Endodermal cell (in vitro differentiated cells): ENCODE results near the gene RHOT1. TPM values are rescaled to one million over a fixed set of nuclear protein-coding genes. Genes with fewer than 3 reads are reported as not detected.
"Not testable (repeated sequence)": the region's sequence is repeated elsewhere in the genome, so short reads cannot be mapped to it uniquely, and the experiment has no call there.

Experiments
- DNase-seq: peaks from one replicate; pipeline ENCODE4 v3.0.0-alpha.2; 2017
- H3K27ac ChIP-seq: 2 replicates; pipeline ENCODE4 v1.5.1; 2013; ENCODE audit warnings: mild to moderate bottlenecking, low read depth, low read length, moderate library complexity
- H3K27me3 ChIP-seq: 2 replicates; pipeline ENCODE4 v1.6.1; 2013; ENCODE audit warnings: mild to moderate bottlenecking, low read length, moderate library complexity; ENCODE audit not compliant: insufficient read depth, control insufficient read depth, poor library complexity, severe bottlenecking
- H3K36me3 ChIP-seq: 2 replicates; pipeline ENCODE4 v1.7.0; 2013; ENCODE audit warnings: mild to moderate bottlenecking, low read length, moderate library complexity; ENCODE audit not compliant: control insufficient read depth, insufficient read depth
- H3K4me1 ChIP-seq: one replicate; pipeline ENCODE4 v1.7.0; 2013; ENCODE audit warnings: low read length; ENCODE audit not compliant: control insufficient read depth, insufficient read depth
- H3K4me3 ChIP-seq: 2 replicates; pipeline ENCODE4 v1.5.1; 2013; ENCODE audit warnings: mild to moderate bottlenecking, low read length, moderate library complexity
- H3K9ac ChIP-seq: 2 replicates; pipeline ENCODE4 v1.6.1; 2013; ENCODE audit warnings: mild to moderate bottlenecking, low read length, moderate library complexity; ENCODE audit not compliant: poor library complexity, severe bottlenecking; ENCODE audit errors: extremely low read depth
- H3K9me3 ChIP-seq: 2 replicates; pipeline ENCODE4 v1.6.1; 2013; ENCODE audit warnings: mild to moderate bottlenecking, low read length, moderate library complexity; ENCODE audit not compliant: control insufficient read depth
- H3K27ac Mint-ChIP-seq: 2 replicates; pipeline ENCODE4 v1.8.0; 2020; ENCODE audit warnings: mixed read lengths
- H3K27me3 Mint-ChIP-seq: 2 replicates; pipeline ENCODE4 v1.8.0; 2021; ENCODE audit warnings: mild to moderate bottlenecking, mixed read lengths; ENCODE audit not compliant: insufficient read depth
- H3K36me3 Mint-ChIP-seq: 2 replicates; pipeline ENCODE4 v1.8.0; 2020; ENCODE audit warnings: low read depth, mixed read lengths
- H3K4me1 Mint-ChIP-seq: 2 replicates; pipeline ENCODE4 v1.8.0; 2020; ENCODE audit warnings: mixed read lengths
- H3K4me3 Mint-ChIP-seq: 2 replicates; pipeline ENCODE4 v1.8.0; 2020; ENCODE audit warnings: mild to moderate bottlenecking, moderate library complexity, mixed read lengths
- H3K9me3 Mint-ChIP-seq: 2 replicates; pipeline ENCODE4 v1.8.0; 2020; ENCODE audit warnings: mild to moderate bottlenecking, mixed read lengths
- WGBS, 2 experiments: methylation state at CpG; one replicate each; pipeline versions ENCODE4 v1.1.5 to v1.1.7; 2013; ENCODE audit warnings: missing lambda C conversion rate in 2 of 2, mixed read lengths in 1 of 2; ENCODE audit not compliant: insufficient coverage in 1 of 2, insufficient read length in 1 of 2; 5-methylcytosine and 5-hydroxymethylcytosine counted together
- total RNA-seq, 2 donors: library from RNA; stranded (reverse); fragmentation: NEBNext Ultra II Directional in 1 of 2; extraction: Animal tissue kit (Norgen Biotek cat#: 25700) in 1 of 2; gene quantifications; 2 replicates in 1 of 2; 3 replicates in 1 of 2; pipeline ENCODE4 v1.2.1, GENCODE V29; 2021
- TF ChIP-seq, protein P1 (sequence below): fragments of 200-600 bp; sonication (generic); conservative IDR thresholded peaks from 2 replicates; pipeline ENCODE4 v1.5.0; 2021; ENCODE audit warnings: antibody characterized with exemption, mild to moderate bottlenecking

The RHOT1 gene
- total RNA-seq, 2 donors from 2014 or later: 30.0 to 35.7 TPM

DNA sequence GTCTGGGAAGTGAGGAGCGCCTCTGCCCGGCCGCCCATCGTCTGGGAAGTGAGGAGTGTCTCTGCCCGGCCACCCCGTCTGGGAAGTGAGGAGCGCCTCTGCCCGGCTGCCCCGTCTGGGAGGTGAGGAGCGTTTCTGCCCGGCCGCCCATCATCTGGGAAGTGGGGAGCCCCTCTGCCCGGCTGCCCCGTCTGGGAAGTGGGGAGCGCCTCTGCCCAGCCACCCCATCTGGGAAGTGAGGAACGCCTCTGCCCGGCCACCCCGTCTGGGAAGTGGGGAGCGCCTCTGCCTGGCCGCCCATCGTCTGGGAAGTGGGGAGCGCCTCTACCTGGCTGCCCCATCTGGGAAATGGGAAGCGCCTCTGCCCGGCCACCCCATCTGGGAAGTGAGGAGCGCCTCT, 37.2 kb downstream of the RHOT1 start:
- not testable (repeated sequence) for H3K4me1 Mint-ChIP-seq, H3K4me1 ChIP-seq, H3K9ac ChIP-seq, H3K27me3 Mint-ChIP-seq, H3K27ac ChIP-seq, H3K4me3 ChIP-seq, DNase-seq, H3K27ac Mint-ChIP-seq, H3K27me3 ChIP-seq, H3K4me3 Mint-ChIP-seq
- H3K36me3 ChIP-seq: peaks cover 71% of the 10 kb centered on the region
- WGBS, 2 experiments: 90 to 96% methylated on average over 2 to 24 of the region's 25 CpGs
- peaks cover 65% of the 10 kb centered on the region for H3K9me3 Mint-ChIP-seq
- H3K36me3 Mint-ChIP-seq: peaks cover 86% of the 10 kb centered on the region
- H3K9me3 ChIP-seq: peaks cover 66% of the 10 kb centered on the region

- not testable (repeated sequence) for H3K27me3 Mint-ChIP-seq, H3K27me3 ChIP-seq, H3K4me3 ChIP-seq, H3K4me1 Mint-ChIP-seq, DNase-seq, H3K4me1 ChIP-seq, H3K4me3 Mint-ChIP-seq, H3K9ac ChIP-seq, H3K27ac ChIP-seq, H3K27ac Mint-ChIP-seq
- H3K9me3 ChIP-seq: peaks cover 58% of the 10 kb centered on the region
- Mint-ChIP-seq H3K9me3 (peaks cover 62% of the 10 kb centered on the region), H3K36me3 (peaks cover 86% of the 10 kb centered on the region)
- H3K36me3 ChIP-seq: peaks cover 65% of the 10 kb centered on the region
- 86% methylated on average over 1 of the region's 2 CpGs; no CpG with 5 or more reads in 1 of the 2 experiments for WGBS, 2 experiments
Observed at GRCh38 chr17:32180262-32180661, 38.0 kb downstream of the RHOT1 start.

DNA sequence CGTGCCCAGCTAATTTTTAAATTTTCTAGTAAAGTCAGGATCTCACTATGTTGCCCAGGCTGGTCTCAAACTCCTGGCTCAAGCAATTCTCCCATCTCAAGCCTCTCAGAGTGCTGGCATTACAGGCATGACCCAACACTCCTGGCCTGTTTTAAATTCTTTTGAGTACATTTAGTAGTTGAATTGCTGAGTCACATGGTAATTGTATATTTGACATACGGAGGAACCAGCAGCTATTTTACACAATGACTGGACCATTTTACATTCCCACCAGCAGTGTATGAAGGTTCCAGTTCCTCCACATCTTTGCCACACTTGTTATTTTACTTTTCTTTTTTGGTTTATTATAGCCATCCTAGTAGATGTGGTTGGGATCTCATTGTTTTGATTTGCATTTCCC, 43.6 kb downstream of the RHOT1 start:
- DNase-seq: no peak
- Histone ChIP-seq H3K27me3 (no peaks in the 10 kb centered on the region), H3K9ac (no peak overlapping the region), H3K36me3 (peaks cover 50% of the 10 kb centered on the region), H3K4me3 (no peak overlapping the region), H3K9me3 (peaks cover 19% of the 10 kb centered on the region), H3K4me1 (no peaks in the 10 kb centered on the region), H3K27ac (no peak overlapping the region)
- TF ChIP-seq, protein P1, sequence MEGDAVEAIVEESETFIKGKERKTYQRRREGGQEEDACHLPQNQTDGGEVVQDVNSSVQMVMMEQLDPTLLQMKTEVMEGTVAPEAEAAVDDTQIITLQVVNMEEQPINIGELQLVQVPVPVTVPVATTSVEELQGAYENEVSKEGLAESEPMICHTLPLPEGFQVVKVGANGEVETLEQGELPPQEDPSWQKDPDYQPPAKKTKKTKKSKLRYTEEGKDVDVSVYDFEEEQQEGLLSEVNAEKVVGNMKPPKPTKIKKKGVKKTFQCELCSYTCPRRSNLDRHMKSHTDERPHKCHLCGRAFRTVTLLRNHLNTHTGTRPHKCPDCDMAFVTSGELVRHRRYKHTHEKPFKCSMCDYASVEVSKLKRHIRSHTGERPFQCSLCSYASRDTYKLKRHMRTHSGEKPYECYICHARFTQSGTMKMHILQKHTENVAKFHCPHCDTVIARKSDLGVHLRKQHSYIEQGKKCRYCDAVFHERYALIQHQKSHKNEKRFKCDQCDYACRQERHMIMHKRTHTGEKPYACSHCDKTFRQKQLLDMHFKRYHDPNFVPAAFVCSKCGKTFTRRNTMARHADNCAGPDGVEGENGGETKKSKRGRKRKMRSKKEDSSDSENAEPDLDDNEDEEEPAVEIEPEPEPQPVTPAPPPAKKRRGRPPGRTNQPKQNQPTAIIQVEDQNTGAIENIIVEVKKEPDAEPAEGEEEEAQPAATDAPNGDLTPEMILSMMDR: no peak
- H3K36me3 Mint-ChIP-seq: peaks cover 51% of the 10 kb centered on the region
- 80 to 98% methylated on average over 1 to 2 of the region's 2 CpGs for WGBS, 2 experiments
- H3K4me3 Mint-ChIP-seq: no peak overlapping the region
- H3K9me3 Mint-ChIP-seq: peaks cover 11% of the 10 kb centered on the region
- H3K4me1 Mint-ChIP-seq: peaks cover 3% of the 10 kb centered on the region
- no peak overlapping the region for H3K27ac Mint-ChIP-seq
- no peaks in the 10 kb centered on the region for H3K27me3 Mint-ChIP-seq

DNA sequence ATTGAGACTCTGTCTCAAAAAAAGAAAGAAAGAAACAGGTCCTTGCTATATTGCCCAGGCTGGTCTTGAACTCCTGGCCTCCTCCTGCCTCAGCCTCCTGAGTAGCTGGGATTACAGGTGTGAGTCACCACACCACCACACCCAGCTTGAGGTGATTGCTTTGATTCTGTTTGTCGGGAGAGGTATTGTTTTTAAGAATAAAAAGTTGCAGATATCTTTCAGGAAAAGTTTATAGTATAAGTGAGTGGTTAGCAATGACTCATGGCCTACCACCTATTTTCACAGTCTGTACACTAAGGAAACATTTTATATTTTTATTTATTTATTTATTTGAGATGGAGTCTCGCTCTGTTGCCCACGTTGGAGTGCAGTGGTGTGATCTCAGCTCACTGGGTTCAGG, 45.0 kb downstream of the RHOT1 start:
- DNase-seq: no peak
- 86 to 93% methylated on average over 2 of the region's 3 CpGs for WGBS, 2 experiments
- Histone ChIP-seq H3K4me1 (no peaks in the 10 kb centered on the region), H3K9ac (no peak overlapping the region), H3K36me3 (peaks cover 38% of the 10 kb centered on the region), H3K27me3 (no peaks in the 10 kb centered on the region), H3K27ac (no peak overlapping the region), H3K9me3 (peaks cover 5% of the 10 kb centered on the region), H3K4me3 (no peak overlapping the region)
- Mint-ChIP-seq H3K36me3 (peaks cover 42% of the 10 kb centered on the region), H3K9me3 (no peaks in the 10 kb centered on the region), H3K27me3 (no peaks in the 10 kb centered on the region), H3K27ac (no peak overlapping the region), H3K4me3 (no peak overlapping the region), H3K4me1 (peaks cover 3% of the 10 kb centered on the region)
- TF ChIP-seq, protein P1: no peak
